IPS DF 6.9 (cell line): Measurements from ENCODE around the gene LBHD2.
A peak's percentile ranks its signal among the peaks of the same experiment; 100 is the strongest.

ENCODE experiments used
- DNase-seq: peaks from one replicate; pipeline ENCODE4 v3.0.0-alpha.2; 2013; ENCODE audit warnings: low read depth, low spot score
- H3K27ac ChIP-seq: one replicate; pipeline ENCODE4 v1.5.1; 2013; ENCODE audit warnings: low read length, control low read depth
- H3K27me3 ChIP-seq: 2 replicates; pipeline ENCODE4 v1.6.1; 2013; ENCODE audit warnings: mild to moderate bottlenecking, low read length; ENCODE audit not compliant: control insufficient read depth, insufficient read depth
- H3K36me3 ChIP-seq: 2 replicates; pipeline ENCODE4 v1.6.1; 2013; ENCODE audit warnings: low read length; ENCODE audit not compliant: control insufficient read depth, insufficient read depth
- H3K4me1 ChIP-seq: 2 replicates; pipeline ENCODE4 v1.6.1; 2013; ENCODE audit warnings: low read length; ENCODE audit not compliant: control insufficient read depth, insufficient read depth
- H3K4me3 ChIP-seq: 2 replicates; pipeline ENCODE4 v1.5.1; 2013; ENCODE audit warnings: mild to moderate bottlenecking, low read length
- H3K9me3 ChIP-seq: 2 replicates; pipeline ENCODE4 v1.6.1; 2013; ENCODE audit warnings: low read length, inconsistent platforms; ENCODE audit not compliant: control insufficient read depth, insufficient read depth
- WGBS: extraction: QIAGEN DNeasy Blood & Tissue Kit; methylation state at CpG from one replicate; pipeline ENCODE4 v1.1.7; 2013; ENCODE audit warnings: mixed read lengths, missing lambda C conversion rate; ENCODE audit not compliant: insufficient read length, insufficient coverage; 5-methylcytosine and 5-hydroxymethylcytosine counted together

Gene LBHD2

GRCh38 chr14:103099081-103099732, 15.2 kb downstream of the LBHD2 start:
- Histone ChIP-seq H3K4me3 (no peak overlapping the region), H3K4me1 (peaks cover 18% of the 10 kb centered on the region), H3K27me3 (peaks cover 17% of the 10 kb centered on the region; the same call in 1 of the 2 replicates), H3K27ac (no peak overlapping the region), H3K9me3 (no peaks in the 10 kb centered on the region), H3K36me3 (no peaks in the 10 kb centered on the region)
- no CpG with 5 or more reads among the region's 12 CpGs for WGBS
- DNase-seq: no peak

GRCh38 chr14:103099733-103100280, 15.8 kb downstream of the LBHD2 start:
- Histone ChIP-seq H3K27me3 (peaks cover 23% of the 10 kb centered on the region; the same call in 1 of the 2 replicates), H3K9me3 (no peaks in the 10 kb centered on the region), H3K27ac (no peak overlapping the region), H3K4me1 (peaks cover 20% of the 10 kb centered on the region), H3K36me3 (no peaks in the 10 kb centered on the region), H3K4me3 (no peak overlapping the region)
- WGBS: no CpG with 5 or more reads among the region's 8 CpGs
- DNase-seq: no peak

GRCh38 chr14:103100281-103101121, 16.5 kb downstream of the LBHD2 start:
- H3K4me3 ChIP-seq: no peak overlapping the region
- no peaks in the 10 kb centered on the region for H3K9me3 ChIP-seq
- H3K36me3 ChIP-seq: no peaks in the 10 kb centered on the region
- H3K27ac ChIP-seq: no peak overlapping the region
- peaks cover 23% of the 10 kb centered on the region; the same call in 1 of the 2 replicates for H3K27me3 ChIP-seq
- peaks cover 22% of the 10 kb centered on the region for H3K4me1 ChIP-seq
- no peak for DNase-seq
- no CpG with 5 or more reads among the region's 25 CpGs for WGBS

GRCh38 chr14:103101257-103101962, 17.4 kb downstream of the LBHD2 start:
- peaks cover 21% of the 10 kb centered on the region for H3K4me1 ChIP-seq
- no peaks in the 10 kb centered on the region for H3K9me3 ChIP-seq
- no peak overlapping the region for H3K27ac ChIP-seq
- peaks cover 23% of the 10 kb centered on the region; the same call in 1 of the 2 replicates for H3K27me3 ChIP-seq
- no peak for DNase-seq
- no CpG with 5 or more reads among the region's 11 CpGs for WGBS
- no peaks in the 10 kb centered on the region for H3K36me3 ChIP-seq
- no peak overlapping the region for H3K4me3 ChIP-seq

GRCh38 chr14:103101963-103102688, 18.1 kb downstream of the LBHD2 start:
- H3K4me3 ChIP-seq: no peak overlapping the region
- H3K27me3 ChIP-seq: peaks cover 23% of the 10 kb centered on the region; the same call in 1 of the 2 replicates
- DNase-seq: no peak
- H3K4me1 ChIP-seq: peaks cover 17% of the 10 kb centered on the region
- H3K9me3 ChIP-seq: no peaks in the 10 kb centered on the region
- no peak overlapping the region for H3K27ac ChIP-seq
- WGBS: no CpG with 5 or more reads among the region's 85 CpGs
- no peaks in the 10 kb centered on the region for H3K36me3 ChIP-seq

GRCh38 chr14:103102689-103103260, 18.8 kb downstream of the LBHD2 start:
- Histone ChIP-seq H3K4me1 (peaks cover 15% of the 10 kb centered on the region), H3K4me3 (no peak overlapping the region), H3K27me3 (peaks cover 23% of the 10 kb centered on the region; the same call in 1 of the 2 replicates), H3K9me3 (no peaks in the 10 kb centered on the region), H3K36me3 (no peaks in the 10 kb centered on the region), H3K27ac (no peak overlapping the region)
- no CpG with 5 or more reads among the region's 39 CpGs for WGBS
- DNase-seq: no peak

GRCh38 chr14:103103461-103104388, 19.7 kb downstream of the LBHD2 start:
- H3K4me3 ChIP-seq: peak overlapping the region; percentile 1; the same call in 1 of the 2 replicates
- whole genome bisulfite sequencing: no CpG with 5 or more reads among the region's 68 CpGs
- peaks cover 23% of the 10 kb centered on the region; the same call in 1 of the 2 replicates for H3K27me3 ChIP-seq
- no peak for DNase-seq
- H3K36me3 ChIP-seq: no peaks in the 10 kb centered on the region
- no peak overlapping the region for H3K27ac ChIP-seq
- peaks cover 20% of the 10 kb centered on the region for H3K4me1 ChIP-seq
- H3K9me3 ChIP-seq: no peaks in the 10 kb centered on the region

GRCh38 chr14:103104389-103104653, 20.3 kb downstream of the LBHD2 start:
- no peak overlapping the region for H3K27ac ChIP-seq
- H3K4me3 ChIP-seq: peak overlapping the region; percentile 1; the same call in 1 of the 2 replicates
- H3K9me3 ChIP-seq: no peaks in the 10 kb centered on the region
- no peaks in the 10 kb centered on the region for H3K36me3 ChIP-seq
- H3K27me3 ChIP-seq: peaks cover 23% of the 10 kb centered on the region; the same call in 1 of the 2 replicates
- DNase-seq: no peak
- peaks cover 17% of the 10 kb centered on the region for H3K4me1 ChIP-seq
- WGBS: no CpG with 5 or more reads among the region's 20 CpGs
